ENCODE measurements around the gene IMPACT.

The IMPACT gene, protein sequence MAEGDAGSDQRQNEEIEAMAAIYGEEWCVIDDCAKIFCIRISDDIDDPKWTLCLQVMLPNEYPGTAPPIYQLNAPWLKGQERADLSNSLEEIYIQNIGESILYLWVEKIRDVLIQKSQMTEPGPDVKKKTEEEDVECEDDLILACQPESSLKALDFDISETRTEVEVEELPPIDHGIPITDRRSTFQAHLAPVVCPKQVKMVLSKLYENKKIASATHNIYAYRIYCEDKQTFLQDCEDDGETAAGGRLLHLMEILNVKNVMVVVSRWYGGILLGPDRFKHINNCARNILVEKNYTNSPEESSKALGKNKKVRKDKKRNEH

DNA sequence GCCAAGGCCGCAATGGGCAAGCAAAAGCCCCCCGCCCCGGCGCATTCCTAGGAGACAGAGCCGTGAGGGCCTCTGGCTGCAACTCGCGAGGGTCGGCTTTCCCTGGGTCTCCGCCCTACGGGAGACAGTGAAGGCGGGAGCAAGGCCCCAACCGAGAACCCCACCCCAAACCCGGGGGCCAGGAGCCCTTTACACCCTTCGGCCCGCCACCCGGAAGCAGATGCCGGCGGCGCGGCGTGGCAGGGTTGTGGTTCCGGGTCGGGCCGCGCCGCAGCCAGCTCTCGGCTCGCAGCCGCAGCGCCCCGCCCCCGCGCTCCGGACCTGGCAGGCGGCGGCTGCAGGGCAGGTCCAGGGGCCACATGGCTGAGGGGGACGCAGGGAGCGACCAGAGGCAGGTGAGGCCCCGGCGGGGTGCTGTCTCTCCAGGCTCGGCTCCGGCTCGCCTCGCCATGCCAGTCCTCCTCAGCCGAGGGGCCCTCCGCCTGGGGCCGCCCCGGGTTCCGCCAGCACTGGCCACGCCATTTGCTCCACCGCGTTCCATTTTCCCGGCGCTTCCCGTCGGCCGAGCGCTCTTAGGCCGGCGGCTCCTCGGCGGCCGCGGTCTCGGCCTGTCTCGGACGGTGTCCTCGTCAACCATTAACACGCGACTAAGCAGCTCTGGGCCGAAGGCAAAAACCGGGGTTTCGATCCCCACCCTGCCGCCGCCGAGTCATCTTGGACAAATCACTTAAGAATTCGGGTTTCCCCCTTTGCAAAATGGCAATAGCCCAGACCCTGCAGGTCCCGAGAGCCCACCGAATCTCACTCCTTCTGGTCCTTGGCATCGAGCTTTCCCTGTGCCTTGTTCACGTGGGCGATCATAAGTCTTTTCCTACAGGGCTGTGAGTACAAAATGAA lies at the start of gene IMPACT:
IMPACT (plus strand) TSS at position 273 of the 897 bp plus-strand sequence; CDS start at position 360, 87 bp downstream.
- DNase-seq (ENCODE audit: extremely low read depth in 1 of 2, low read depth in 1 of 2): peak; percentile 34 to 70

GRCh38 chr18:24378598-24378997 lies 47.9 kb upstream of the IMPACT start:
- no peak for DNase-seq (ENCODE audit: extremely low read depth in 1 of 2, low read depth in 1 of 2)

GRCh38 chr18:24380163-24380747 lies 46.2 kb upstream of the IMPACT start:
- no peak for DNase-seq (ENCODE audit: extremely low read depth in 1 of 2, low read depth in 1 of 2)

DNA sequence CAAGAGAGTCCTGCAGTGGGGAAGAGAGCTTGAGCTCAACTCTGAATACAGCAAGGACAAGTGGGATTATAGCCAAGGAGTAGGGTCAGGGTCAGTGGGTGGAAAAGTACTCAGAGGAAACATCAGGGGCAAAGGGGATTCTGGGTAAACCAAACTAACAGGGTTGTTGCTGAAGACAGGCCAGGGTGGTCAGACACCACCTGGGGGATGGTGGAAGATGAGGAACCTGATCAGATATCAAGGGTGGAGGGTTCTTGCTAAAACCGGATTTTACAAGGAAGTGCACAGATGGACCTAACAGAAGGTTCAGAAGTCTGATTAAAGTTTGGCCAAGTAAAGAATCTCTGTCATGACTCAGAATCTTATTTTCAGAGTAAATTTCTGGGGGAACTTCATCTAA lies 45.3 kb upstream of the IMPACT start:
- no peak for DNase-seq (ENCODE audit: extremely low read depth in 1 of 2, low read depth in 1 of 2)

DNA sequence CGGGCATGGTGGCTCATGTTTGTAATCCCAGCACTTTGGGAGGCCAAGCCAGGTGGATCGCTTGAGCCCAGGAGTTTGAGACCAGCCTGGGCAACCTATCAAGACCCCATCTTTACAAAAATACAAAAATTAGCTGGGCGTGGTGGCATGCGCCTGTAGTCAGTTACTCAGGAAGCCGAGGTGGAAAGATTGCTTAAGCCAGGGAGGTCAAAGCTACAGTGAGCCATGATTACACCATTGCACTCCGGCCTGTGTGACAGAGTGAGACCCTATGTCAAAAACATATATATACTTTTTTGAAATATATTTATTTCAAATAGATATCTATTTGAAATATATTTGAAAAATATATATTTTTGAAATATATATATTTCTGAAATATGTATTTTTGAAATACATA lies 39.8 kb upstream of the IMPACT start:
- no peak for DNase-seq (ENCODE audit: extremely low read depth in 1 of 2, low read depth in 1 of 2)

- DNase-seq (ENCODE audit: extremely low read depth in 1 of 2, low read depth in 1 of 2): no peak
Observed at GRCh38 chr18:24388957-24389356, 37.5 kb upstream of the IMPACT start.

- DNase-seq (ENCODE audit: extremely low read depth in 1 of 2, low read depth in 1 of 2): no peak
Observed at GRCh38 chr18:24395049-24395795, 31.2 kb upstream of the IMPACT start.

DNA sequence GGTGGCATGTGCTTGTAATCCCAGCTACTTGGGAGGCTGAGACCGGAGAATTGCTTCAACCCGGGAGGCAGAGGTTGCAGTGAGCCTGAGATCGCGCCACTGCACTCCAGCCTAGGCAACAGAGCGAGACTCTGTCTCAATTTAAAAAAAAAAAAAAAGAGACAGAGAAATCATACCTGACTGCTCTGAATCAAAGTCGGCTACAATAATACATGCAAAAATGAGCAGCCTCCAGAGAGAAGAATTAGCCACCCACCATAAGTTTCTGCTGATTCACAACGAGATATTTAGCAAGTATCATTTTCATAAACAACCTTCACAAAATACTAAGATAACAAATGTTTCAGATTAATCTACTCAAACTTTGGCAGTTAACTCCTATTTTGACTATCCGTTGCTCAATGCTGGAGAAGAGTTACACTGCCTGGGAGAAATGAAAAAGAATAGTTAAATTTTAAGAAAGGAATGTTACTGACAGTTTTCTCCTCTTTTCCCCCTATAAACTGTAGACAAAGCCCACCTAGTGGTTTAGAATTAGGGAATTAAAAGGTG lies 30.3 kb upstream of the IMPACT start:
- DNase-seq (ENCODE audit: extremely low read depth in 1 of 2, low read depth in 1 of 2): no peak

DNA sequence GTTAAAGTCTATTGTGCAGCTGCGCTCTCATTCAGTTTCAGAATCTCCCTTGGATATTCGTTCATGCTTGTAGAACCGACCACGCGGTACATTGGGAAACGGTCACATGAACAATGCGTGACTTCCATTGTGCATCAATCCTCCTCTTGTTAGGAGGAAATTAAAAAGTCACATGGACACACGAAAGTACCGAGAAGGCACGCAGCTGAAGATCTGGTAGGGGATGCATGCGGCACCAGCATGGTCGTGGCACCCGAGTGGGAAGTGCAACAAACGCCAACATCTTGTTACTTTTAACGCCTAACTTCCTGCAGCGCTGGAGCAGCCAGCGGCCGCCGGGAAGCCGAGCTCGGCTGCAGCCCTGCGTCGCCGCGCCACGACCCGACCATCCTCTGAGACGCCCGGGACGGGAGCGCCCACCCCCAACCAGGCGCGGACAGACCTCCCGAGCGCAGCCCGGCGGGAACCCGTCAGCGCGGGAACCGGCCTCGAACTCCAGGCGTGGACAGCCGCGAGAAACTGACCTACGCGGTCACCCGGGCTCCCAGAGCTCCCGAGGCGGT lies 29.3 kb upstream of the IMPACT start:
- DNase-seq (ENCODE audit: extremely low read depth in 1 of 2, low read depth in 1 of 2): no peak

DNA sequence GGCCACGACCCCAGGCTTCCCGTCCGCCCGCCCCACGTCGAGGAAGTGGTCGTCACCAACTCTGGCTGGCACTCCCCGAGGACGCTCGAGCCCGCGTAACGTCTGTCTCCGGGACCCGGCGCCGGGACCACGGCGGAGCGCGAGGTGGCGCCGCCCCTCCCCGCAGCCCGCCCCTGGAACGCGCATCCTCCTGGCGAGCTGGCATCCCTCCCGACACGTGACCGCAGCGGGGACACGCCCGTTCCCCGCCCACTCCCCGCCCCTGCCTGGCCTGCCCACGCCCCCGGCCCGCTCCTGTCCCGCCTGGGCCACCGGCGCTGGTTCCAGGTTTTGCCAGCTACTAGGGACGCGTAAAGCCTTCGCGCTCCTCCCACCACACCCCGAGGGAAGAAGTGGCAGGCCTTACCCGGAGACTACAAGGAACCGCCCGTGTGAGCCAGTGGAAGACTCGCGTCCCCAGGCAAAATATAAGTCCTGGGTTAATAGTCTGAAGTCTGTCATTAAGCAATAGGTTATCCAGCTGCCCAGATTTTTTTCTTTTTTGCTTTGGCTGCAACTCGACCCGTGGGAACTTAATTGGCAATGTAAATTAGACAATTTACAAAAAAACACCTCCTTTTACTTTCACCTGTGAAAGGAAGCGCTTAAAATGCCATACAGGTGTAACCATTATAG lies 28.6 kb upstream of the IMPACT start, which contains the start of gene OSBPL1A:
OSBPL1A (minus strand) TSS at position 131 of the 675 bp plus-strand sequence. CDS start 20,291 bp downstream, outside the sequence.
- DNase-seq (ENCODE audit: extremely low read depth in 1 of 2, low read depth in 1 of 2): peak; percentile 45 to 73

DNA sequence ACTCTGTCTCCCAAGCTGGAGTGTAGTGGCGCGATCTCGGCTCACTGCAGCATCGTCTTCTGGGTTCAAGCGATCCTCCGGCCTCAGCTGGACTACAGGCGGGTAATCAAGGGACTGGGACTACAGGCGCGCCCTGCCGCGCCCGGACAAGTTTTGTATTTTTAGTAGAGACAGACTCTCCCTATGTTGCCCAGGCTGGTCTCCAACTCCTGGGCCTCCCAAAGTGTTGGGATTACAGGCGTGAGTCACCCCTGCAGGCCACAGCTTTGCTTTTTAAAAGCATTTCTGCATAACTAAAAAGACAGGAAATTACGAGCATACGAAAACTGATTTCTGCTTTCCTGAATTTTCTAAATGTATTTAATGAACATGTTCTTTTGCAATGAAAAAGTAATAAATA lies 27.9 kb upstream of the IMPACT start:
- DNase-seq (ENCODE audit: extremely low read depth in 1 of 2, low read depth in 1 of 2): no peak

GRCh38 chr18:24400587-24400986 lies 25.9 kb upstream of the IMPACT start:
- DNase-seq (ENCODE audit: extremely low read depth in 1 of 2, low read depth in 1 of 2): no peak

DNA sequence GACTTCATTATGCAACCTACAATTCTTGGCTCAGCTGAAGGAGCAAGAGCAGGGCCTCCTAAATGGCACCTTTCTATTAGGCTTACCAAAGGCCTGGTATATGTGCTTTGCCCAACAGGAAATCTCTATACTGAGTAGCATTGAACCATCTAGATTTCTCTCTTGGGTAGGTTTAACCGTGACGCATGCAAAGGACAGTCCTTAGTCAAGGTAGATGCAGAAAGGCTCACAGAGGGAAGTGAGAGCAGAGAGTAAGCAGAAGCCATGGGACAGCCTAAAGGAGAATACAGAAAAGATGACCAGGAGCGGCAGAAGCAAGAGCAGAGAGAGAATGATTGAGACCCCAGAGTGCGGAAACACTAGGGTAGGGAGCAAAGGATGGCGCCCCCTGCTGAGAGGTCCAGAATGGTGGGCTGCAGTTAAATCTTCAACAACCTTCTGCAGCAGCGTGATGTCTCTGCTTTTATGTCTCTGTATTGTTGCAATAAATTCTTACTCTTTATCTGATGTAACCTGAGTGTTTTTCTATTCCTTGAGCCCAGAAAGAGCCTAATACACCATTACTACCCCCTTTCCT lies 24.2 kb upstream of the IMPACT start:
- DNase-seq (ENCODE audit: extremely low read depth in 1 of 2, low read depth in 1 of 2): no peak

DNA sequence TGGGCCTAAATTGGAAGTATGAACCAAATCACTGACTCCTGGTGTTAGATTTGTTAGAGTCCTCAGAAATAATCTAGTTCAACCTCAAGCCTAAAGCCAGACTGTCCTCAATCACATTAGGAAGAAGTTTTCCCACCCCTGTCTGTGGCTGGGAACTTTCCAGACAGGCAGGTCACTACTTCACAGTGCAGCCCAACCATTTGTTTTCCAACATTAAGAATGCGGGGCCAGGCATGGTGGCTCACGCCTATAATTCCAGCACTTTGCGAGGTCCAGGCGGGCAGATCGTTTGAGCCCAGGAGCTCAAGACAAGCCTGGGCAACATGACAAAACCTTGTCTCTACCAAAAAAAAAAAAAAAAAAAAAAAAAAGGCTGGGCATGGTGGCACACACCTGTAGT lies 23.4 kb upstream of the IMPACT start:
- no peak for DNase-seq (ENCODE audit: extremely low read depth in 1 of 2, low read depth in 1 of 2)

- no peak for DNase-seq (ENCODE audit: extremely low read depth in 1 of 2, low read depth in 1 of 2)
Observed at GRCh38 chr18:24404591-24404990, 21.9 kb upstream of the IMPACT start.

GRCh38 chr18:24408496-24408895 lies 18.0 kb upstream of the IMPACT start:
- DNase-seq (ENCODE audit: extremely low read depth in 1 of 2, low read depth in 1 of 2): no peak

GRCh38 chr18:24413148-24413547 lies 13.3 kb upstream of the IMPACT start:
- DNase-seq (ENCODE audit: extremely low read depth in 1 of 2, low read depth in 1 of 2): no peak

- no peak for DNase-seq (ENCODE audit: extremely low read depth in 1 of 2, low read depth in 1 of 2)
Observed at GRCh38 chr18:24414349-24415003, 12.0 kb upstream of the IMPACT start.

GRCh38 chr18:24417480-24417879 lies 9.0 kb upstream of the IMPACT start:
- no peak for DNase-seq (ENCODE audit: extremely low read depth in 1 of 2, low read depth in 1 of 2)
